Transverse colon (tissue), 4 donors: ENCODE results near the gene CARD19.

Source experiments
- POLR2A ChIP-seq: fragments of 450-650 bp; IDR thresholded peaks from one replicate; pipeline ENCODE4 v1.6.1; 2016; ENCODE audit warnings: antibody characterized with exemption, mild to moderate bottlenecking, moderate library complexity
- POLR2AphosphoS5 ChIP-seq, 3 donors: sonication (generic); formaldehyde crosslinking; IDR thresholded peaks; one replicate each; pipeline ENCODE4 v1.6.1; 2016; ENCODE audit warnings: antibody characterized with exemption in 3 of 3
- TF ChIP-seq, protein P1 (sequence below), 5 experiments: fragments of 200-600 bp in 3 of 5; fragments of 450-650 bp in 2 of 5; sonication (generic) in 3 of 5; IDR thresholded peaks; 1 replicate in 2 of 5; 2 replicates in 3 of 5; pipeline ENCODE4 v1.5.1; 2016 to 2017; ENCODE audit warnings: antibody characterized with exemption in 5 of 5, inconsistent platforms in 3 of 5, mild to moderate bottlenecking in 2 of 5, moderate library complexity in 1 of 5

DNA sequence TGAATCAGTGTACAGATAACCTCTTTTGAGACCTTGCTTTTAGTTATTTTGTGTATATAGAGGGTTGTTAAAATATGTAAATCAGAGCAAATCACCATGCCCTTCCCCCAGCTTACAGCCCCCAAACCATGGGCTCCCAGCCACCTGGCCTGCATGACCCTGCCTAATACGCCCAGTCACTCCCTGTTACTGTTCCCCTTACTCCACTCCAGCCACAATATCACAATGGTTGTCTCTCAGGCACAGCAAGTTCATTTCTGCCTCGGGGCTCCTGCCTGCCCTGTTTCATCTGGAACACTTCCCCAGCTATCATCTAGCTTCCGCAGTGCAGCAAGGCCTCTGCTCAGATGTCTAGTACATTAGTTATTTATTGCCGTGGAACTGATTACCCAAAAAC is 5.0 kb upstream of the CARD19 start:
- TF ChIP-seq, protein P1, sequence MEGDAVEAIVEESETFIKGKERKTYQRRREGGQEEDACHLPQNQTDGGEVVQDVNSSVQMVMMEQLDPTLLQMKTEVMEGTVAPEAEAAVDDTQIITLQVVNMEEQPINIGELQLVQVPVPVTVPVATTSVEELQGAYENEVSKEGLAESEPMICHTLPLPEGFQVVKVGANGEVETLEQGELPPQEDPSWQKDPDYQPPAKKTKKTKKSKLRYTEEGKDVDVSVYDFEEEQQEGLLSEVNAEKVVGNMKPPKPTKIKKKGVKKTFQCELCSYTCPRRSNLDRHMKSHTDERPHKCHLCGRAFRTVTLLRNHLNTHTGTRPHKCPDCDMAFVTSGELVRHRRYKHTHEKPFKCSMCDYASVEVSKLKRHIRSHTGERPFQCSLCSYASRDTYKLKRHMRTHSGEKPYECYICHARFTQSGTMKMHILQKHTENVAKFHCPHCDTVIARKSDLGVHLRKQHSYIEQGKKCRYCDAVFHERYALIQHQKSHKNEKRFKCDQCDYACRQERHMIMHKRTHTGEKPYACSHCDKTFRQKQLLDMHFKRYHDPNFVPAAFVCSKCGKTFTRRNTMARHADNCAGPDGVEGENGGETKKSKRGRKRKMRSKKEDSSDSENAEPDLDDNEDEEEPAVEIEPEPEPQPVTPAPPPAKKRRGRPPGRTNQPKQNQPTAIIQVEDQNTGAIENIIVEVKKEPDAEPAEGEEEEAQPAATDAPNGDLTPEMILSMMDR (IDR thresholded peaks at IDR 0.05): no peak
- TF ChIP-seq POLR2A (no peak), POLR2AphosphoS5 (IDR thresholded peaks at IDR 0.05) (no peak)
